Heart left ventricle (tissue), 16 donors: ENCODE measurements around the gene PLCB1. TPM values are rescaled to one million over a fixed set of nuclear protein-coding genes. Genes with fewer than 3 reads are reported as not detected.
A peak's percentile ranks its signal among the peaks of the same experiment; 100 is the strongest.

Source experiments
- ATAC-seq, 4 donors: fragments of 200-7000 bp; cut with Tn5 transposase; one replicate each; pipeline ENCODE4 v1.9.1; 2020 to 2022; ENCODE audit warnings: moderate library complexity in 4 of 4, mild to moderate bottlenecking in 3 of 4, moderate number of reproducible peaks in 1 of 4
- DNase-seq, 5 donors: peaks; one replicate each; pipeline ENCODE4 v3.0.0-alpha.2; 2020
- H3K27ac ChIP-seq, 12 donors: fragments of 200-600 bp; sonication (generic) in 4 of 12; one replicate each; pipeline versions ENCODE4 v1.5.0 to v1.8.0; 2016 to 2022; ENCODE audit warnings: mild to moderate bottlenecking in 2 of 12
- H3K27me3 ChIP-seq, 9 donors: fragments of 200-600 bp; sonication (generic) in 2 of 9; one replicate each; pipeline versions ENCODE4 v1.5.1 to v1.8.0; 2016 to 2022; ENCODE audit warnings: mild to moderate bottlenecking in 3 of 9
- H3K36me3 ChIP-seq, 9 donors: fragments of 200-600 bp; sonication (generic) in 2 of 9; one replicate each; pipeline versions ENCODE4 v1.5.0 to v1.8.0; 2018 to 2022; ENCODE audit warnings: mild to moderate bottlenecking in 2 of 9
- H3K4me1 ChIP-seq, 12 donors: fragments of 200-600 bp; sonication (generic) in 4 of 12; one replicate each; pipeline versions ENCODE4 v1.5.0 to v1.8.0; 2016 to 2022; ENCODE audit warnings: mild to moderate bottlenecking in 3 of 12
- H3K4me3 ChIP-seq, 12 donors: fragments of 200-600 bp; sonication (generic) in 4 of 12; one replicate each; pipeline versions ENCODE4 v1.5.0 to v1.8.0; 2017 to 2022; ENCODE audit warnings: mild to moderate bottlenecking in 9 of 12, moderate library complexity in 4 of 12
- H3K9me3 ChIP-seq, 12 donors: fragments of 200-600 bp; sonication (generic) in 4 of 12; one replicate each; pipeline versions ENCODE4 v1.5.0 to v1.8.0; 2016 to 2022; ENCODE audit warnings: mild to moderate bottlenecking in 1 of 12
- CTCF ChIP-seq, 12 donors: fragments of 200-600 bp; sonication (generic) in 4 of 12; IDR thresholded peaks; one replicate each; pipeline versions ENCODE4 v1.5.0 to v1.8.0; 2018 to 2022; ENCODE audit warnings: antibody characterized with exemption in 12 of 12, mild to moderate bottlenecking in 5 of 12
- POLR2A ChIP-seq, 2 donors: fragments of 450-650 bp; IDR thresholded peaks; one replicate each; pipeline ENCODE4 v1.6.1; 2017; ENCODE audit warnings: antibody characterized with exemption in 2 of 2, mild to moderate bottlenecking in 2 of 2, moderate library complexity in 2 of 2
- WGBS, 4 donors: extraction: QIAGEN DNeasy Blood & Tissue Kit in 2 of 4; methylation state at CpG; one replicate each; pipeline versions ENCODE4 v1.1.5 to v1.1.7; 2013 to 2018; 5-methylcytosine and 5-hydroxymethylcytosine counted together
- intact Hi-C, 10 donors: fragments of 100-400 bp; cut with DNase I; formaldehyde crosslinking; loops; one replicate each; pipeline versions ENCODE4 v1.11.1 to v1.14.2; 2022
- polyA plus RNA-seq, 2 donors: library from polyadenylated mRNA; stranded (reverse); fragments of 200-250 nt; gene quantifications; one replicate each; pipeline ENCODE4 v1.2.3, GENCODE V29; 2013
- total RNA-seq, 9 donors: library from RNA; depleted of rRNA in 2 of 9; stranded (reverse); fragments of >200 nt in 2 of 9; fragmentation: NEBNext Ultra II Directional in 3 of 9; extraction: Animal tissue kit (Norgen Biotek cat#: 25700) in 3 of 9; gene quantifications; one replicate each; pipeline versions ENCODE4 v1.1.0 to v1.2.4, GENCODE V29; 2016 to 2023
- donor health status: ischemic (EF 13 %, LVEDD 7.1; RV severe dilation, severe dysfunction).
- donor health status: healthy with polysubstance abuse.
- donor health status: DM: no; HTN: yes; CAD: no.
- donor health status: DM: no; HTN: no; CAD: no.
- donor health status: ischemic (EF 25% LVEDD 6.9; RV normal size, moderate dysfunction).
- donor health status: ischemic (EF 25% LVEDD 5.7; RV mildly dilated, moderate dysfunction).
- donor health status: healthy.
- donor health status: DM: yes; HTN: yes; CAD: no.
- donor health status: ischemic (EF 35%, LVEDD 5.7; RV mildly dilated, moderate dysfunction).
- donor health status: nonischemic (EF 11% LVEDD 7.7; RV severe dilation, severe dysfunction).
- donor health status: DM: yes; HTN: yes; CAD: no.
- donor health status: PGD.
- donor health status: ischemic (EF 29% LVEDD 5.4; RV normal size, mild dysfunction).
- donor health status: nonischemic (EF 23%, LVEDD 6.1; RV moderate dilation, normal function).

Gene PLCB1
- total and polyA plus RNA-seq, 11 donors, result 2.5 to 12.1 (median 7.4) TPM

DNA sequence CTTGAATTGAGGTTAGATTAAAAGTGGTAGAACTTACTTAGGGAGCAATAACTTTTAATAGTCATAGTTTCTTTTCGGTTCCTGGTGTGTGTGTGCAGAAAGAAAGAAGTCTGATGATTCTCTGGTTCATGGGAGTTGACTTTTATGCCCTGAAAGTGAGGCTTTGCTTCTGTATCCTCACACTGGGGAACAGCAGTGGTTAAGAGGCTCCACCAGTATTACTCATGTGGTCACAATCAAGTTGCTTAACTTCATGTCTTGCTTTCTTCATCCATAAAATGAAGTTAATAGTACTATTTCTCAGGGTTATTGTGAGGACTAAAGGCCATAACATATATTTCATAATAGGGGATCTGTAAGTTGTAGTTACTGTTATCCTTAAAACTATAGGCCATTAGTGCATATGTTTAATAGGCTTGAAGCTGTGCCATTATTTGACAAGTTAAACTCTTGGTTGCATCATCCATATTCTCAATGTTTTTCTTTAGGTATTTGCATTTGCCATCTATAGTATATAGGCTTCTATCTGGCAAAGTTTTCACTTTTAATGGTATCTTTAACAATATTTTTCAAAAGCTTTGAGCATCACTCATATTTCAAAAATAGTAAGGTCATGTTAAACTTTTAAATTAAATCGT, 262.4 kb downstream of the PLCB1 start:
- intact Hi-C loops, result loop anchor here in 7 of 10 donors (5.0 to 10.0 kb wide), 8 partner anchors 140 to 460 kb away; partner anchors contain the start of gene PLCB1 (in 1 of the 7)
- Histone ChIP-seq H3K4me3 (no peak overlapping the region), H3K9me3 (no peaks in the 10 kb centered on the region), H3K27ac (peak overlapping the region in 1 of 12 donors; percentile 5), H3K4me1 (peaks cover 0 to 16% (median 5%) of the 10 kb centered on the region in 12 donors), H3K36me3 (no peaks in the 10 kb centered on the region), H3K27me3 (no peaks in the 10 kb centered on the region)
- DNase-seq (no peak), ATAC-seq (peak in 2 of 4 donors; percentile 24 to 54)
- TF ChIP-seq CTCF (IDR thresholded peaks at IDR 0.05) (no peak), POLR2A (IDR thresholded peaks at IDR 0.05) (no peak)
- 85 to 95% (median 93%) methylated on average over 2 of the region's 2 CpGs for WGBS, 4 donors

DNA sequence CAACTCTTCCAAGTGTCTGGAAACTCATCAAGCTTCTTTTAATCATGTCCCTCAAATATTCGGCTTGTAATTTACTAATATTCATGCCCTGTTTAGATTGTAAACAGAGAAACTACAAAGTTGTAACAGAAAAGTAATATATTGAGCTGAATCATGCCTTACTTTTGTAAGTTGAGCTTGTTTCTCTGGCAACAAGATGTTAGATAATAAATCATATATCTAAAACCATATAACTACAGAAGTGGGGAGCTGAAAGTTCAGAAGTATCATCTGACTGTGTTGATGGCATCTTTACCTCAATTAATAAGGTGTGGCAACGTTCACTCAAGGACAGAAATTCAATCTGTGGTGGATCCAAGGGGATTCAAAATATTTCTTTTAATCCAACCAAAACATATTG, 263.9 kb downstream of the PLCB1 start:
- Histone ChIP-seq H3K27me3 (no peaks in the 10 kb centered on the region), H3K4me1 (peaks cover 0 to 13% (median 6%) of the 10 kb centered on the region in 12 donors), H3K4me3 (no peak overlapping the region), H3K9me3 (no peaks in the 10 kb centered on the region), H3K36me3 (no peaks in the 10 kb centered on the region), H3K27ac (no peak overlapping the region)
- ATAC-seq (no peak), DNase-seq (no peak)
- TF ChIP-seq CTCF (IDR thresholded peaks at IDR 0.05) (no peak), POLR2A (IDR thresholded peaks at IDR 0.05) (no peak)
- WGBS, 4 donors, result 63 to 84% (median 74%) methylated on average over 2 of the region's 2 CpGs
- intact Hi-C loops, result loop anchor here in 4 of 10 donors (10.0 kb wide), 4 partner anchors 139 to 461 kb away; no protein-coding TSS in a partner anchor

GRCh38 chr20:8398263-8399051, 266.4 kb downstream of the PLCB1 start:
- Histone ChIP-seq H3K9me3 (no peaks in the 10 kb centered on the region), H3K4me1 (peaks cover 0 to 13% (median 6%) of the 10 kb centered on the region in 12 donors), H3K4me3 (no peak overlapping the region), H3K27ac (no peak overlapping the region), H3K27me3 (no peaks in the 10 kb centered on the region), H3K36me3 (no peaks in the 10 kb centered on the region)
- DNase-seq, result no peak
- TF ChIP-seq POLR2A (IDR thresholded peaks at IDR 0.05) (no peak), CTCF (IDR thresholded peaks at IDR 0.05) (no peak)
- WGBS, 4 donors, result 91 to 97% (median 92%) methylated on average over 6 of the region's 6 CpGs
- no peak for ATAC-seq
- intact Hi-C loops, result loop anchor here in 4 of 10 donors (10.0 kb wide), 4 partner anchors 136 to 464 kb away; no protein-coding TSS in a partner anchor

DNA sequence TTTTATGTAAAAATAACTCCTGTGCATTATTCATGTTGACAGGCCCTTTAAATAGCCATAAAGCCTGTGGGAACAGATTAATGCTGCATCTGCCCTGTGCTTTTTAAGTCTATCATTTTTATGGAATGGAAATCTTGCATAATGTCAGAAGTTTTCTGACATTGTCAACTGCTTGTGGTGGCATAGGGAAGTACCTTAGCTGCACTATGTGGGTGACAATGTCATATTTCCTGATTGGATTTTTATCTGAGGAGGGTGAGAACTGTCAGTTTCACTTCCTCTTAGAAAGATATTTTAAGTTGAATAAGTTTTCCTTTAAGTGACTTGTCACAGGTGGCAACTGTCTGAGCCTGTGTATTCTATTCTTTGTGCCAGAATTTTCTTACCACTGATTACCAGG, 267.9 kb downstream of the PLCB1 start:
- intact Hi-C loops, result loop anchor here in 4 of 10 donors (10.0 kb wide), 4 partner anchors 135 to 465 kb away; no protein-coding TSS in a partner anchor
- peaks cover 0 to 13% (median 6%) of the 10 kb centered on the region in 12 donors for H3K4me1 ChIP-seq
- H3K9me3 ChIP-seq, result no peaks in the 10 kb centered on the region
- no peaks in the 10 kb centered on the region for H3K27me3 ChIP-seq
- no peaks in the 10 kb centered on the region for H3K36me3 ChIP-seq
- DNase-seq, result no peak
- ATAC-seq, result peak in 1 of 4 donors; percentile 33
- H3K27ac ChIP-seq, result peak overlapping the region in 1 of 12 donors; percentile 32
- no peak overlapping the region for H3K4me3 ChIP-seq
- TF ChIP-seq CTCF (IDR thresholded peaks at IDR 0.05), result no peak
